ENCODE measurements around the gene NCR3LG1. TPM values are rescaled to one million over a fixed set of nuclear protein-coding genes. Genes with fewer than 3 reads are reported as not detected.

Gene NCR3LG1
- total and polyA plus RNA-seq, 2 of the 8 experiments (the other 6 are each of a cell fraction or from before 2014, with no cell fraction given): 0.68 to 1.9 TPM

DNA sequence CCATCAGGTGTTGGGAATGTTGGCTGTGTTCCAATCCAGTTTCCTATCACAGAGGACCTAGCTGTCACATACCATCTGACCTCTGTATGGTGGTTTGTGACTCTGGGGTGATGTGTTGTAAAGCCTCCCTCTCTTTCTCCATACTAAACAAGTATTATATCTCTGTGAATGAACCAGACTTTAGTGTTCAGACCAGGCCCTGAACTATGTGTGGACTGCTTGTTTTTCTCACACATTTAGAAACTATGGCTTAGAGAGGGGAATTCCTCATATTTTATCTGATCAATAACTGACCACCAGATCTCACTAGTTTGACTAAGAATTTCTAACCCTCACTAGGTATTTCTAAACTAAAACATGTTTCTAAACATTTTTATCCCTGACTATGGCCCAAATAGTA, 17.5 kb downstream of the NCR3LG1 start:
- H3K27ac ChIP-seq (ENCODE audit: low read depth, low read length): no peak overlapping the region
- TF ChIP-seq, protein P1, sequence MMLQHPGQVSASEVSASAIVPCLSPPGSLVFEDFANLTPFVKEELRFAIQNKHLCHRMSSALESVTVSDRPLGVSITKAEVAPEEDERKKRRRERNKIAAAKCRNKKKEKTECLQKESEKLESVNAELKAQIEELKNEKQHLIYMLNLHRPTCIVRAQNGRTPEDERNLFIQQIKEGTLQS (IDR thresholded peaks at IDR 0.05; ENCODE audit: insufficient read depth, low read depth, low read length): no peak
- TF ChIP-seq, protein P2, sequence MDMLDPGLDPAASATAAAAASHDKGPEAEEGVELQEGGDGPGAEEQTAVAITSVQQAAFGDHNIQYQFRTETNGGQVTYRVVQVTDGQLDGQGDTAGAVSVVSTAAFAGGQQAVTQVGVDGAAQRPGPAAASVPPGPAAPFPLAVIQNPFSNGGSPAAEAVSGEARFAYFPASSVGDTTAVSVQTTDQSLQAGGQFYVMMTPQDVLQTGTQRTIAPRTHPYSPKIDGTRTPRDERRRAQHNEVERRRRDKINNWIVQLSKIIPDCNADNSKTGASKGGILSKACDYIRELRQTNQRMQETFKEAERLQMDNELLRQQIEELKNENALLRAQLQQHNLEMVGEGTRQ (IDR thresholded peaks at IDR 0.05; ENCODE audit: low read length): no peak
- no peak for TF ChIP-seq SP2 (IDR thresholded peaks at IDR 0.05; ENCODE audit: low read length)
- TF ChIP-seq JUN (IDR thresholded peaks at IDR 0.05; ENCODE audit: low read depth, low read length): no peak
- no peak for TF ChIP-seq TAF1 (IDR thresholded peaks at IDR 0.05; ENCODE audit: low read depth, low read length)
- TF ChIP-seq, protein P3, sequence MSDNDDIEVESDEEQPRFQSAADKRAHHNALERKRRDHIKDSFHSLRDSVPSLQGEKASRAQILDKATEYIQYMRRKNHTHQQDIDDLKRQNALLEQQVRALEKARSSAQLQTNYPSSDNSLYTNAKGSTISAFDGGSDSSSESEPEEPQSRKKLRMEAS (IDR thresholded peaks at IDR 0.05): no peak
- TF ChIP-seq RAD21 (IDR thresholded peaks at IDR 0.05 in 1 of 2, conservative IDR thresholded peaks at IDR 0.05 in 1 of 2; ENCODE audit: low read depth in 2 of 2, low read length in 2 of 2): no peak
- no peak for TF ChIP-seq SRF (IDR thresholded peaks at IDR 0.05; ENCODE audit: low read depth, low read length)
- TF ChIP-seq EZH2 (IDR thresholded peaks at IDR 0.05; ENCODE audit: low read depth, low read length, severe bottlenecking): no peak
- TF ChIP-seq GTF2F1 (IDR thresholded peaks at IDR 0.05; ENCODE audit: borderline replicate concordance, low read depth, low read length): no peak
- TF ChIP-seq MAFK (IDR thresholded peaks at IDR 0.05; ENCODE audit: low read depth, low read length): no peak
- TF ChIP-seq POLR2AphosphoS5 (IDR thresholded peaks at IDR 0.05; ENCODE audit: low read depth, low read length): no peak
- TF ChIP-seq HDAC2 (IDR thresholded peaks at IDR 0.05; ENCODE audit: borderline replicate concordance in 1 of 2, low read depth in 2 of 2, low read length in 2 of 2): no peak

More for the DNA sequence above, 17.5 kb downstream of the NCR3LG1 start:
- no peaks in the 10 kb centered on the region for H3K79me1 ChIP-seq (ENCODE audit: low read depth, low read length)
- H3K4ac ChIP-seq (replicated peaks; ENCODE audit: insufficient read length, low read depth, low read length): no peak overlapping the region
- DNase-seq (ENCODE audit: low read depth in 1 of 2, low spot score in 2 of 2) (no peak), FAIRE-seq (no peak)
- no peak overlapping the region for H2BK120ac ChIP-seq (replicated peaks; ENCODE audit: low read depth, low read length)
- no peaks in the 10 kb centered on the region for H3K79me2 ChIP-seq (ENCODE audit: control insufficient read depth in 1 of 2, insufficient read depth in 2 of 2, low read length in 2 of 2)
- peaks cover 0 to 18% (median 0%) of the 10 kb centered on the region in 4 experiments; a peak in 3 of 8 replicates for H3K36me3 ChIP-seq (ENCODE audit: control insufficient read depth in 2 of 4, insufficient read depth in 4 of 4, low read length in 3 of 4)
- no peak overlapping the region for H2BK5ac ChIP-seq (ENCODE audit: low read depth, low read length)
- H2AK5ac ChIP-seq (ENCODE audit: low read depth, low read length): no peak overlapping the region
- no peak overlapping the region for H4K5ac ChIP-seq (ENCODE audit: insufficient read length, low read depth, low read length)
- H3K14ac ChIP-seq (ENCODE audit: insufficient read length): no peak overlapping the region
- no peak overlapping the region for H3K56ac ChIP-seq (replicated peaks; ENCODE audit: insufficient read length, low read depth, low read length)
- ChIA-PET POLR2A (ENCODE audit: partially characterized antibody) (no interaction called here), CTCF (ENCODE audit: partially characterized antibody) (no interaction called here)
- H2BK15ac ChIP-seq (ENCODE audit: low read length): no peak overlapping the region
- no peak overlapping the region for H3K23ac ChIP-seq (ENCODE audit: insufficient read length)
- H4K20me1 ChIP-seq (replicated peaks in 1 of 2; ENCODE audit: control insufficient read depth in 1 of 2, insufficient read depth in 2 of 2, low read length in 2 of 2): no peaks in the 10 kb centered on the region
- no peak overlapping the region for H2BK20ac ChIP-seq (ENCODE audit: low read length)
- H3K4me2 ChIP-seq (ENCODE audit: insufficient read depth in 1 of 2, low read depth in 2 of 2, low read length in 2 of 2): no peak overlapping the region
- H3K9me3 ChIP-seq (ENCODE audit: insufficient read depth in 2 of 2, low read depth in 1 of 2, low read length in 1 of 2): peaks cover 51 to 54% of the 10 kb centered on the region in 2 experiments
- H4K8ac ChIP-seq (ENCODE audit: extremely low read depth, insufficient read depth, low read length): no peak overlapping the region
- no peak overlapping the region for H3K9ac ChIP-seq (replicated peaks in 1 of 4; ENCODE audit: extremely low read depth in 1 of 4, low read depth in 3 of 4, low read length in 3 of 4)
- H3K4me3 ChIP-seq (ENCODE audit: extremely low read depth in 1 of 4, insufficient read depth in 2 of 4, low read depth in 3 of 4, low read length in 4 of 4): no peak overlapping the region
- H2AFZ ChIP-seq (ENCODE audit: low read length): no peak overlapping the region
- H3K18ac ChIP-seq (ENCODE audit: extremely low read depth, low read length): no peak overlapping the region
- no peak overlapping the region for H4K91ac ChIP-seq (replicated peaks; ENCODE audit: insufficient read length, low read length)
- no peaks in the 10 kb centered on the region; a peak in 1 of 7 replicates for H3K27me3 ChIP-seq (replicated peaks in 1 of 4; ENCODE audit: control insufficient read depth in 3 of 4, extremely low read depth in 1 of 4, insufficient read depth in 3 of 4, low read length in 3 of 4)
- H2BK12ac ChIP-seq (ENCODE audit: low read depth, low read length): no peak overlapping the region
- no peaks in the 10 kb centered on the region for H3K23me2 ChIP-seq (ENCODE audit: low read depth, low read length)
- no peaks in the 10 kb centered on the region for H3K4me1 ChIP-seq (replicated peaks in 1 of 4; ENCODE audit: control insufficient read depth in 3 of 4, insufficient read depth in 4 of 4, low read length in 3 of 4)

Data from H1 (cell line).